Transverse colon (tissue), 4 donors: Measurements from ENCODE around the gene VSTM2L. TPM values are rescaled to one million over a fixed set of nuclear protein-coding genes. Genes with fewer than 3 reads are reported as not detected.

Experiments used
- DNase-seq: peaks from one replicate; pipeline ENCODE4 v3.0.0-alpha.2; 2019
- H3K27ac ChIP-seq, 4 donors: fragments of 200-600 bp; sonication (generic); 2 replicates each; pipeline ENCODE4 v1.5.1; 2016 to 2018; ENCODE audit warnings: inconsistent platforms in 4 of 4
- H3K27me3 ChIP-seq: fragments of 200-600 bp; sonication (generic); 2 replicates; pipeline ENCODE4 v1.5.1; 2017; ENCODE audit warnings: inconsistent platforms
- H3K36me3 ChIP-seq, 4 donors: fragments of 200-600 bp; sonication (generic); 2 replicates each; pipeline ENCODE4 v1.5.1; 2017 to 2019; ENCODE audit warnings: inconsistent platforms in 4 of 4
- H3K4me1 ChIP-seq, 4 donors: fragments of 200-600 bp; sonication (generic); 2 replicates each; pipeline ENCODE4 v1.5.1; 2017 to 2020; ENCODE audit warnings: inconsistent platforms in 4 of 4
- H3K4me3 ChIP-seq, 4 donors: fragments of 200-600 bp; sonication (generic); 1 replicate in 1 of 4; 2 replicates in 3 of 4; pipeline versions ENCODE4 v1.5.1 to v1.6.1; 2017 to 2019; ENCODE audit warnings: inconsistent platforms in 4 of 4
- H3K9me3 ChIP-seq, 2 donors: fragments of 200-600 bp; sonication (generic); 2 replicates each; pipeline ENCODE4 v1.5.1; 2017 to 2019; ENCODE audit warnings: inconsistent platforms in 2 of 2
- CTCF ChIP-seq, 5 experiments: fragments of 200-600 bp in 3 of 5; fragments of 450-650 bp in 2 of 5; sonication (generic) in 3 of 5; IDR thresholded peaks; 1 replicate in 2 of 5; 2 replicates in 3 of 5; pipeline ENCODE4 v1.5.1; 2016 to 2017; ENCODE audit warnings: antibody characterized with exemption in 5 of 5, inconsistent platforms in 3 of 5, mild to moderate bottlenecking in 2 of 5, moderate library complexity in 1 of 5
- EP300 ChIP-seq: sonication (generic); formaldehyde crosslinking; IDR thresholded peaks from one replicate; pipeline ENCODE4 v1.6.1; 2017; ENCODE audit warnings: antibody characterized with exemption, low read depth
- POLR2A ChIP-seq: fragments of 450-650 bp; IDR thresholded peaks from one replicate; pipeline ENCODE4 v1.6.1; 2016; ENCODE audit warnings: antibody characterized with exemption, mild to moderate bottlenecking, moderate library complexity
- POLR2AphosphoS5 ChIP-seq, 3 donors: sonication (generic); formaldehyde crosslinking; IDR thresholded peaks; one replicate each; pipeline ENCODE4 v1.6.1; 2016; ENCODE audit warnings: antibody characterized with exemption in 3 of 3
- WGBS, 2 donors: methylation state at CpG; one replicate each; pipeline ENCODE4 v1.1.5; 2018; ENCODE audit warnings: low coverage in 1 of 2; 5-methylcytosine and 5-hydroxymethylcytosine counted together
- in situ Hi-C, 4 donors: fragments of 200-750 bp; cut with MboI; loops; one replicate each; pipeline versions ENCODE4 v1.15.0 to v1.15.1; 2017; ENCODE audit warnings: low sequenced_read_pairs in 3 of 4, low pct_ligation_motif_present in 1 of 4, low pct_unique_long_range_greater_than_20kb in 1 of 4
- intact Hi-C: fragments of 100-400 bp; cut with DNase I; formaldehyde crosslinking; loops from one replicate; pipeline ENCODE4 v1.15.1; 2023; ENCODE audit warnings: low total_unique reads
- total RNA-seq, 4 donors: library from RNA; depleted of rRNA; stranded (reverse); fragments of >200 nt; gene quantifications; one replicate each; pipeline ENCODE4 v1.1.0, GENCODE V29; 2016

Gene VSTM2L
- total RNA-seq, 4 donors from 2014 or later = 3.0 to 6.6 (median 3.0) TPM; not detected in 1

GRCh38 chr20:37934634-37935375, 31.9 kb downstream of the VSTM2L start:
- in situ Hi-C loops = no loop called here
- WGBS, 2 donors = 82 to 83% methylated on average over 7 to 14 of the region's 14 CpGs

GRCh38 chr20:37935435-37935834, 32.5 kb downstream of the VSTM2L start:
- no peaks in the 10 kb centered on the region for H3K9me3 ChIP-seq
- no peak overlapping the region for H3K27ac ChIP-seq
- no peak for DNase-seq
- TF ChIP-seq POLR2AphosphoS5 (IDR thresholded peaks at IDR 0.05) (no peak), CTCF (IDR thresholded peaks at IDR 0.05) (no peak), EP300 (no peak)
- WGBS, 2 donors = 28 to 44% methylated on average over 5 to 7 of the region's 7 CpGs
- H3K27me3 ChIP-seq = no peaks in the 10 kb centered on the region
- intact Hi-C loops = no loop called here
- in situ Hi-C loops = no loop called here
- H3K36me3 ChIP-seq = no peaks in the 10 kb centered on the region
- no peaks in the 10 kb centered on the region for H3K4me1 ChIP-seq
- H3K4me3 ChIP-seq = no peak overlapping the region

More at GRCh38 chr20:37934634-37935375, 31.9 kb downstream of the VSTM2L start:
- Histone ChIP-seq H3K27ac (no peak overlapping the region), H3K27me3 (no peaks in the 10 kb centered on the region), H3K4me3 (no peak overlapping the region), H3K36me3 (no peaks in the 10 kb centered on the region), H3K4me1 (no peaks in the 10 kb centered on the region), H3K9me3 (no peaks in the 10 kb centered on the region)
- intact Hi-C loops = no loop called here
- TF ChIP-seq EP300 (no peak), POLR2A (no peak), POLR2AphosphoS5 (IDR thresholded peaks at IDR 0.05) (no peak), CTCF (IDR thresholded peaks at IDR 0.05) (no peak)
- DNase-seq = no peak

- intact Hi-C loops = no loop called here
- 89 to 92% methylated on average over 7 to 10 of the region's 10 CpGs for WGBS, 2 donors
- Histone ChIP-seq H3K27ac (no peak overlapping the region), H3K4me1 (no peaks in the 10 kb centered on the region), H3K27me3 (no peaks in the 10 kb centered on the region), H3K4me3 (no peak overlapping the region), H3K36me3 (no peaks in the 10 kb centered on the region), H3K9me3 (no peaks in the 10 kb centered on the region)
- no peak for DNase-seq
- TF ChIP-seq POLR2AphosphoS5 (IDR thresholded peaks at IDR 0.05) (no peak), CTCF (IDR thresholded peaks at IDR 0.05) (no peak), POLR2A (no peak), EP300 (no peak)
- in situ Hi-C loops = no loop called here
Observed at GRCh38 chr20:37936041-37936440, 33.1 kb downstream of the VSTM2L start.

- WGBS, 2 donors = 80 to 91% methylated on average over 1 to 8 of the region's 8 CpGs
- no peak for DNase-seq
- no peaks in the 10 kb centered on the region for H3K27me3 ChIP-seq
- in situ Hi-C loops = no loop called here
- H3K4me3 ChIP-seq = no peak overlapping the region
- H3K36me3 ChIP-seq = no peaks in the 10 kb centered on the region
- no peak overlapping the region for H3K27ac ChIP-seq
- H3K4me1 ChIP-seq = no peaks in the 10 kb centered on the region
- H3K9me3 ChIP-seq = no peaks in the 10 kb centered on the region
- intact Hi-C loops = no loop called here
- TF ChIP-seq POLR2AphosphoS5 (IDR thresholded peaks at IDR 0.05) (no peak), EP300 (no peak), CTCF (IDR thresholded peaks at IDR 0.05) (no peak), POLR2A (no peak)
Observed at GRCh38 chr20:37936451-37936850, 33.5 kb downstream of the VSTM2L start.
